ENCODE measurements around the gene COBLL1.
"Not testable (repeated sequence)": the region's sequence is repeated elsewhere in the genome, so short reads cannot be mapped to it uniquely, and the experiment has no call there.

COBLL1 gene, protein sequence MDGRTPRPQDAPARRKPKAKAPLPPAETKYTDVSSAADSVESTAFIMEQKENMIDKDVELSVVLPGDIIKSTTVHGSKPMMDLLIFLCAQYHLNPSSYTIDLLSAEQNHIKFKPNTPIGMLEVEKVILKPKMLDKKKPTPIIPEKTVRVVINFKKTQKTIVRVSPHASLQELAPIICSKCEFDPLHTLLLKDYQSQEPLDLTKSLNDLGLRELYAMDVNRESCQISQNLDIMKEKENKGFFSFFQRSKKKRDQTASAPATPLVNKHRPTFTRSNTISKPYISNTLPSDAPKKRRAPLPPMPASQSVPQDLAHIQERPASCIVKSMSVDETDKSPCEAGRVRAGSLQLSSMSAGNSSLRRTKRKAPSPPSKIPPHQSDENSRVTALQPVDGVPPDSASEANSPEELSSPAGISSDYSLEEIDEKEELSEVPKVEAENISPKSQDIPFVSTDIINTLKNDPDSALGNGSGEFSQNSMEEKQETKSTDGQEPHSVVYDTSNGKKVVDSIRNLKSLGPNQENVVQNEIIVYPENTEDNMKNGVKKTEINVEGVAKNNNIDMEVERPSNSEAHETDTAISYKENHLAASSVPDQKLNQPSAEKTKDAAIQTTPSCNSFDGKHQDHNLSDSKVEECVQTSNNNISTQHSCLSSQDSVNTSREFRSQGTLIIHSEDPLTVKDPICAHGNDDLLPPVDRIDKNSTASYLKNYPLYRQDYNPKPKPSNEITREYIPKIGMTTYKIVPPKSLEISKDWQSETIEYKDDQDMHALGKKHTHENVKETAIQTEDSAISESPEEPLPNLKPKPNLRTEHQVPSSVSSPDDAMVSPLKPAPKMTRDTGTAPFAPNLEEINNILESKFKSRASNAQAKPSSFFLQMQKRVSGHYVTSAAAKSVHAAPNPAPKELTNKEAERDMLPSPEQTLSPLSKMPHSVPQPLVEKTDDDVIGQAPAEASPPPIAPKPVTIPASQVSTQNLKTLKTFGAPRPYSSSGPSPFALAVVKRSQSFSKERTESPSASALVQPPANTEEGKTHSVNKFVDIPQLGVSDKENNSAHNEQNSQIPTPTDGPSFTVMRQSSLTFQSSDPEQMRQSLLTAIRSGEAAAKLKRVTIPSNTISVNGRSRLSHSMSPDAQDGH

GRCh38 chr2:164841719-164842623 is at the start of gene COBLL1:
Gene COBLL1, minus strand, starts transcription at chr2:164841823. Its CDS starts 627 bp downstream, at chr2:164841196.
- DNase-seq (ENCODE audit: low read depth, low spot score) = no peak

DNA sequence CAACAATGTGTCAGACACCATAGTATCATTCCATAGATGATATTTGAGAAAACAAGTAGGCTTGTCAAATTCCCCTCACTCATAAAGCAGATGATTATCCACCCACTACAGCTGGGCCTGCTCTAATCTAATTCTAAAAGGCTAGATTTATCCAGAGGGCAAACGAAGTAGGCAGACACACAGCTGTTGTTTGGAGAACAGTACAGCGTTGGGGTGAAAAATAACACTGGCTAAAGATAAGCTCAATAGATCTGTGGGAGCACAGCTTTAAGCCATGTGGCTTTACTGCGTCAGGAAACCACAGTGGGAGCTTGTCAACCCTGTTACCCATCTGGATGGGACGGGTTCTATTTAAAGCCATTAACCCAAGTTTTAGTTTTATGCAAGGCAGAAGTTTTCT is 48.9 kb upstream of the COBLL1 start:
- peak; percentile 39 for DNase-seq (ENCODE audit: low read depth, low spot score)

- no peak for DNase-seq (ENCODE audit: low read depth, low spot score)
Measured at GRCh38 chr2:164888592-164888991, 47.0 kb upstream of the COBLL1 start.

DNA sequence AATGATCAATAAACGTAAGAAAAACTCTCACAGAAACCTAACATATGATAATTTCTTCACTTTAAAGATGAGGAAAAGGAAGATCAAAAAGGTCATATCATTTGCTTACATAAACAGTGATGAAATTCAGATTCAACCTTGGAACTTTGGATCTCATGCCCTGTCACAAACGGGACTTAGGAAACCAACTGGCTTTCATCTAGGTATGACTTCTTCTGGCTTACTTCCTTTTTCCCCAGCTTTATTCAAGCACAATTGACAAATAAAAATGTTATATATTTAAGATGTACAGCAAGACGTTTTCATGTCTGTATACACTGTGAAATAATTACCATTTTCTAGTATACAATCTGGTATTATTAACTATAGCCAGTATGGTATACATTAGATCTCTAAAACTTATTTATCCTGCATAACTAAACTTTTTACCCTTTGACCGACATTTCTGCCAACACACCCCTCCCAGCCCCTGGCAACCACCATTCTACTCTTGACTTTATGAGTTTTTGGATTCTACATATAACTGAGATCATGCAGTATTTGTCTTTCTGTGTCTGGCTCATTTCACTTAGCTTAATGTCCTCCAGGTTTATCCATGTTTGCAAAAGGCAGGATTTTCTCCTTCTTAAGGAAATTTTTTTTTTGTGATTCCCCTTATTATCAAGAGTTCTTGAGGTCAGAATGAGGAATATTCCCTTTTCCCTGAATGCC is 46.0 kb upstream of the COBLL1 start:
- no peak for DNase-seq (ENCODE audit: low read depth, low spot score)

DNA sequence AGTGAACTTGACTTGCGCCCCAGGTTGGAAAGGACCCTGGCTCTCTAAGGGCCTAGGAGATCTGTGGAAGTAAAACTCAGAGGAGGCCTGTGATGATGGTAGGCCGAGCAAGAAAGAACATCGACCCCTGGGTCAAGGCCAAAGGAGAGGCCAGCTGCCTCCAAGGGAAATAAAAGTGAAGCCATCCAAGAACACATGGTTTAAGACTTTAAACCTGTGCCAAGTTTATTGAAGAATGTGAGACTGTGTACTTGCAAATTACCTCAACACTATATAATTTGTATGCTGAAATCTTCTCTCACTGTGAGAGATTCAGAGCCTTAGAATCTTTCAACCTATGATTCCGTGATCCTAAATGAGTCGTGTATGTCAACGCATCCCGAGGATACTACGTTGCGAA is 40.7 kb upstream of the COBLL1 start:
- DNase-seq (ENCODE audit: low read depth, low spot score) = no peak

GRCh38 chr2:164881524-164881923 is 39.9 kb upstream of the COBLL1 start:
- DNase-seq (ENCODE audit: low read depth, low spot score) = no peak

- DNase-seq (ENCODE audit: low read depth, low spot score) = no peak
Measured at GRCh38 chr2:164879901-164880535, 38.4 kb upstream of the COBLL1 start.

GRCh38 chr2:164877927-164878326 is 36.3 kb upstream of the COBLL1 start:
- DNase-seq (ENCODE audit: low read depth, low spot score) = no peak

DNA sequence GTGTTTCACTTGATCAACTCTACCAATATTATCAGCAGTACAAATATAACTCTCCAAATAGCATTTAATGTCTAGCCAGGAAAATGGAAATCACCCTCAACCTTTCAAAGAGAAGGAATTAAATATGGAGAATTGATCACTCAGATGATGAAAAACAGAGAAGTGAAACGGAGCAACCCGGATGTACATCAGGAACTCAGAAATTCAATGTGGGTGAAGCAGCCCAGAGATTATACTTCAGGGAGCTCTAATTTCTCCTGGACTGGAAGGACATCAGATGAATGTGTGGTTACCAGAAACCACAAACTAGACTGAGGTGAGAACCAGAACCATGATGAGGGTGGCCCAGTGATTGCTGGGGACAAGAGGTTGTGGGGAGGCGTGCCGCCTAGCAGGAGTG is 35.5 kb upstream of the COBLL1 start:
- no peak for DNase-seq (ENCODE audit: low read depth, low spot score)

DNA sequence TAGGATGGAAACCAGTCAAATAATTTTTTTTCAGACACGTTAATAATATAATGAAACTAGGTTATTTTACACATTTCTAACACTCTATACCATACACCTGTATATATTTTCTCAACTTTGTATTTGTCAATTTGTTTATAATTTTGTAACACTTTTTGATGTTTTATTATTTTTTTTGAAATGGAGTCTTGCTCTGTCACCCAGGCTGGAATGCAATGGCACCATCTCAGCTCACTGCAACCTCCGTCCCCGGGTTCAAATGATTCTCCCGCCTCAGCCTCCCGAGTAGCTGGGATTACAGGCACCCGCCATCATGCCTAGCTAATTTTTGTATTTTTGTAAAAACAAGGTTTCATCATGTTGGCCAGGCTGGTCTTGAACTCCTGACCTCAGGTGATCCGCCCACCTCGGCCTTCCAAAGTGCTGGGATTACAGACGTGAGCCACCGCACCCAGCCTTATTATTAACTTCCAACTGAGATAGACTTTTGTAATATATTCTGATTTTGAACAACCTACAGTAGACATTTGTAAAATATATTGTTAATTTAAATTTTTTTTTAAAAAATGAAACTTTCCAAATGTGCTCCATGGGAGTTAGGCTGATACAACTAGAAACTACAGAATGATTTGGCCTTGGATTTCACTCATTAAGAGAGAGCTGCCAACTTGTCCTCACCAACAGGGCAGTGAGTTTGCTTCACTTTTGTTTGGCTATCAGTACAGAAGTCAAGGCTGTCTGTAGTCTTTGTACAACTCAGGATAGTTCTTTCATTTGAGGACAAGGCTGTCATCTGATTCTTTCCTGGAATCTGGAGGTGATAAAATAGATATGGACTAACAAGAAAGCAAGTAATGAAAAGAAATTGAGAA is 33.9 kb upstream of the COBLL1 start:
- no peak for DNase-seq (ENCODE audit: low read depth, low spot score)

DNA sequence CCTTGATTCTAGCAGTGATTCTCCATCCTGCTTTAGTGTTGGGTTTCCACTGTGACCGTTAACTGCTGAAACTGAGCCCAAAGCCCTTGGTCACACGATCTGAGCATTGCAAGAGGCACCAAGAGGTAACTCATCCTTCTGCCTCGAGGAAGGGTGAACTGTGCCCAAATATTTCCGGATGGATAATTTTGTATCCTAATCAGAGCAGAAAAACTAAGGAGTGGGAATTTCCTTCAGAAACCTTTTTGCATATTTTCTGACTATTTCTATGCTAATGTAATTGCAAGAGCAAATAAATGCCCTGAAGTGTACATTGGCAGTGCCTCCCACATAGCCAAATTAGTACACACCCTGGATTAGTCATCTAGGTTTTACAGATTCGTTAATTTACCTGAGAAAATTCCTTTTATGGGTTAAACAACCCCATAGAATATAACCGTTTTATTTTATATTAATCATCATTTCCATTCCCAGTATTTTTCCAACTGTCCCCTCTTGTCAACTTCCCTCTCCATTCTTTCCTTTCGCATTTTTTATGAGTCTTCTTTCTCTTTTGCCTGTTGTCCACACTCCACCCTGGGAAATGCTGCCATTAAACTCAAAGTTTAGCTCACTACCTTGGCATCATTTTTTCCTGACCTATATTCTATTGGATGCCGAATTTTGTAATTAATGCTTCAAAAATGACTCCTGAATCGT is 31.7 kb upstream of the COBLL1 start:
- DNase-seq (ENCODE audit: low read depth, low spot score) = no peak

- DNase-seq (ENCODE audit: low read depth, low spot score) = no peak
Measured at GRCh38 chr2:164871404-164871803, 29.8 kb upstream of the COBLL1 start.

DNA sequence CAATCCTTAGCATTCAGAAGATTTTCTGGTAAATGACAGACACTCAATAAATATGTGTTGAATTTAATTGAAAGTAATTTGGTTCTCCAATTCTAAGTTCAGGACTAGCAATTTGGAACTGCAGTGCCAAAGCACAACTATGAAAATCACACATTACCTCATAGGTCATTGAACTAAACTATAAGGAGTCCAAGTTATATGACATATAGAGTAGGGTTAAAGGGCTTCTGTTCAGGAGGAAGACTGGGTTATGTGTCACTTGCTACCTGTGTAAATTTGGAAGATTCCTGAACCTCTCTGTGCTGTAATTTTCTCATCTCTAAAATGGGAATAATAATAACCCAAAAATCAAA is 27.8 kb upstream of the COBLL1 start:
- DNase-seq (ENCODE audit: low read depth, low spot score) = no peak

- DNase-seq (ENCODE audit: low read depth, low spot score) = peak; percentile 20
Measured at GRCh38 chr2:164868563-164869419, 27.2 kb upstream of the COBLL1 start.

DNA sequence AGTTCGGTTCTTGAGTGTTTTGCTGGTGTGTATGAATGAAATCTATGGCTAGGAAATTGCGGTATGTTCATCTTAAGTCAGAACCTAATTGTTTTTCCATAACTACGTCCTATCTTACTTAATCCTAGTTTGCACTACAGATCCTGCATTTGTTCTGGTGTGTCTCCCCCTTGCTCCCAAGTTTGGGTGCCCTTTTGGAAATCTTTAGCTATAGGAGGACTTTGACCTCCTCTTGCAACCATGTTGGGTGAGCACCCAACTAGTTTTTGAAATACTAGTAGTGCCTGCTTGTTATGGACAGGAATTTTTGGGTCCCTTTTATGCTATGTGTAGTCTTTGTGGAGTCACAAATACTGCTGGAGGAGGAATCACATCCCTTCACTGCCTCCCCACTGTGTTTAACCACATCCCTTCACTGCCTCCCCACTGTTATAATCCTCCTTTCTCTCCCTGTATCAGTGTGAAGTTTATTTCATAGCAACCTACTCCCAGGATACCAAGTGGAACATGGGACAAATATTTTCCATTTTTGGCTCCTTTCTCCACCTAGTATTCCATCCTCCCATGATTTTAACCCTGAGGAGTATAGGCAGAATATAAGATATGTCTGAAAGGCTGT is 26.3 kb upstream of the COBLL1 start:
- DNase-seq (ENCODE audit: low read depth, low spot score) = no peak

DNA sequence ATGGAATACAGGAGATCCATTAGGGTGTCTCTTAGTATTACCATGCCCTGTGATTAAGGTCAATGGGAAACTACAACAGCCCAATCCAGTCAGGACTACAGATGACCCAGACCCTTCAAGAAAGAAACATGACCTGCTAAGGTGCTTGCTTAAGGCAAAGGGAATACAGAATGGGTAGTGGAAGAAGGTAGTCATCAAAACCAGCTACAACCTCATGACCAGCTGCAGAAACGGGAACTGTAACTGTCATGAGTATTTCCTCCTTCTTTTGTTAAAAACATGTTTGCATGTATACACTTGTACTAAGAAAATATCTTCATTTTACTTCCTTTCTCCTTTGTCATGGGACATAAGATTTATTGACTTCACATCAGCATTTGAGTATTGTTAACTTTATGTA is 24.8 kb upstream of the COBLL1 start:
- not testable (repeated sequence) for DNase-seq (ENCODE audit: low read depth, low spot score)

GRCh38 chr2:164860694-164861042 is 19.0 kb upstream of the COBLL1 start:
- no peak for DNase-seq (ENCODE audit: low read depth, low spot score)
